ENCODE measurements around the gene PRPF8.

DNA sequence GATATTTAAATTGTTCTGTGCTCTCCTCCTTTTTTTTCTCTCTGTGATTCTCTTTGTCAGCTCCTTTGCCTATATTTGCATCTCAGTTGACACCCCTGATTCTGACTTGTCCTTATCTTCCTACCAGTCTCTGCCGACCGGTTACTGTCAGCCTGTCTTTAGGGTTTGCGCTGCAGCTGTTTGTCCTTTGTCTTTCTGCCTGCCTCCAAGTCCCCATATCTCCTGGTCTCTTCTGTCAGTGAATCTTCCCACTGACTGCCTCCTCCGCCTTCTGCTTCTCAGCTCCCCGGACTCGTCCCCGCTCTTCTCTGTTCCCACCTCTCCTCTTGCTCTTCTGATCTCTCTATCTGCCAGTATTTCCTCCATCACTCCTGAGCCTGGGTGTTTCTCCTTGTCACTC, 20.3 kb upstream of the PRPF8 start:
- TF ChIP-seq CTCF (IDR thresholded peaks at IDR 0.05): no peak
- TF ChIP-seq EZH2 (IDR thresholded peaks at IDR 0.05; ENCODE audit: borderline replicate concordance, insufficient read depth, low read depth, low read length, poor library complexity, severe bottlenecking): no peak

Measured in B cell (primary cell).